ENCODE measurements around the gene DLG5.

The DLG5 gene

GRCh38 chr10:77946084-77946483 is 19.5 kb upstream of the DLG5 start:
- no peak for FAIRE-seq

GRCh38 chr10:77944519-77944918 is 18.0 kb upstream of the DLG5 start:
- no peak for FAIRE-seq

GRCh38 chr10:77943121-77943901 is 16.8 kb upstream of the DLG5 start:
- FAIRE-seq: peak; percentile 89

GRCh38 chr10:77941790-77942189 is 15.2 kb upstream of the DLG5 start:
- no peak for FAIRE-seq

- FAIRE-seq: no peak
These were observed 14.1 kb upstream of the DLG5 start for GRCh38 chr10:77940627-77941026.

- FAIRE-seq: no peak
These were observed 13.7 kb upstream of the DLG5 start for GRCh38 chr10:77940225-77940624.

GRCh38 chr10:77939561-77940001 is 13.0 kb upstream of the DLG5 start:
- no peak for FAIRE-seq

GRCh38 chr10:77936697-77937567 is 10.4 kb upstream of the DLG5 start:
- no peak for FAIRE-seq

- FAIRE-seq: no peak
These were observed 5.6 kb upstream of the DLG5 start for GRCh38 chr10:77932016-77932715.

- no peak for FAIRE-seq
These were observed 1.1 kb upstream of the DLG5 start for GRCh38 chr10:77927402-77928246.

GRCh38 chr10:77925795-77926565 is 575 bp downstream of the DLG5 start:
- FAIRE-seq: no peak

GRCh38 chr10:77925410-77925794 is 1.2 kb downstream of the DLG5 start:
- FAIRE-seq: no peak

- FAIRE-seq: no peak
These were observed 3.9 kb downstream of the DLG5 start for GRCh38 chr10:77922566-77923179.

- FAIRE-seq: no peak
These were observed 4.5 kb downstream of the DLG5 start for GRCh38 chr10:77922055-77922454.

- no peak for FAIRE-seq
These were observed 5.2 kb downstream of the DLG5 start for GRCh38 chr10:77921395-77921794.

GRCh38 chr10:77920495-77920894 is 6.1 kb downstream of the DLG5 start:
- FAIRE-seq: no peak

GRCh38 chr10:77919713-77920108 is 6.8 kb downstream of the DLG5 start:
- FAIRE-seq: no peak

GRCh38 chr10:77915319-77916105 is 11.0 kb downstream of the DLG5 start:
- no peak for FAIRE-seq

- FAIRE-seq: no peak
These were observed 13.5 kb downstream of the DLG5 start for GRCh38 chr10:77913090-77913489.

- FAIRE-seq: no peak
These were observed 14.0 kb downstream of the DLG5 start for GRCh38 chr10:77912576-77912975.
